Thyroid gland (tissue), 4 donors: ENCODE results near the gene ANO1. TPM values are rescaled to one million over a fixed set of nuclear protein-coding genes. Genes with fewer than 3 reads are reported as not detected.

ENCODE experiments used
- DNase-seq, 2 donors: peaks; one replicate each; pipeline ENCODE4 v3.0.0-alpha.2; 2019
- H3K27ac ChIP-seq, 3 donors: fragments of 200-600 bp; sonication (generic); 1 replicate in 2 of 3; 2 replicates in 1 of 3; pipeline ENCODE4 v1.5.1; 2016 to 2019; ENCODE audit warnings: mild to moderate bottlenecking in 1 of 3, moderate library complexity in 1 of 3
- H3K27me3 ChIP-seq: fragments of 200-600 bp; sonication (generic); one replicate; pipeline ENCODE4 v1.5.1; 2019
- H3K36me3 ChIP-seq, 2 donors: fragments of 200-600 bp; sonication (generic); one replicate each; pipeline ENCODE4 v1.5.1; 2016 to 2019
- H3K4me1 ChIP-seq, 2 donors: fragments of 200-600 bp; sonication (generic); one replicate each; pipeline ENCODE4 v1.5.1; 2017 to 2019
- H3K4me3 ChIP-seq, 3 donors: fragments of 200-600 bp; sonication (generic); replicated peaks in 1 of 3; 1 replicate in 2 of 3; 2 replicates in 1 of 3; pipeline ENCODE4 v1.5.1; 2016; ENCODE audit warnings: mild to moderate bottlenecking in 1 of 3
- H3K9me3 ChIP-seq: fragments of 200-600 bp; sonication (generic); one replicate; pipeline ENCODE4 v1.5.1; 2017
- POLR2A ChIP-seq, 2 donors: fragments of 450-650 bp; IDR thresholded peaks; one replicate each; pipeline ENCODE4 v1.6.1; 2017; ENCODE audit warnings: antibody characterized with exemption in 2 of 2, mild to moderate bottlenecking in 2 of 2, moderate library complexity in 1 of 2
- WGBS, 2 donors: methylation state at CpG; one replicate each; pipeline ENCODE4 v1.1.5; 2017; 5-methylcytosine and 5-hydroxymethylcytosine counted together
- intact Hi-C: fragments of 100-400 bp; cut with DNase I; formaldehyde crosslinking; loops from one replicate; pipeline ENCODE4 v1.15.1; 2023
- total RNA-seq, 4 donors: library from RNA; depleted of rRNA; stranded (reverse); fragments of >200 nt; gene quantifications; one replicate each; pipeline ENCODE4 v1.2.3, GENCODE V29; 2016
- TF ChIP-seq, protein P1 (sequence below), 6 experiments: fragments of 200-600 bp in 3 of 6; fragments of 450-650 bp in 3 of 6; sonication (generic) in 3 of 6; IDR thresholded peaks; one replicate each; pipeline ENCODE4 v1.5.1; 2016 to 2019; ENCODE audit warnings: antibody characterized with exemption in 6 of 6, mild to moderate bottlenecking in 2 of 6, inconsistent platforms in 1 of 6, moderate library complexity in 1 of 6

The ANO1 gene
- total RNA-seq, 4 donors from 2014 or later: 25.8 to 56.2 (median 35.3) TPM

DNA sequence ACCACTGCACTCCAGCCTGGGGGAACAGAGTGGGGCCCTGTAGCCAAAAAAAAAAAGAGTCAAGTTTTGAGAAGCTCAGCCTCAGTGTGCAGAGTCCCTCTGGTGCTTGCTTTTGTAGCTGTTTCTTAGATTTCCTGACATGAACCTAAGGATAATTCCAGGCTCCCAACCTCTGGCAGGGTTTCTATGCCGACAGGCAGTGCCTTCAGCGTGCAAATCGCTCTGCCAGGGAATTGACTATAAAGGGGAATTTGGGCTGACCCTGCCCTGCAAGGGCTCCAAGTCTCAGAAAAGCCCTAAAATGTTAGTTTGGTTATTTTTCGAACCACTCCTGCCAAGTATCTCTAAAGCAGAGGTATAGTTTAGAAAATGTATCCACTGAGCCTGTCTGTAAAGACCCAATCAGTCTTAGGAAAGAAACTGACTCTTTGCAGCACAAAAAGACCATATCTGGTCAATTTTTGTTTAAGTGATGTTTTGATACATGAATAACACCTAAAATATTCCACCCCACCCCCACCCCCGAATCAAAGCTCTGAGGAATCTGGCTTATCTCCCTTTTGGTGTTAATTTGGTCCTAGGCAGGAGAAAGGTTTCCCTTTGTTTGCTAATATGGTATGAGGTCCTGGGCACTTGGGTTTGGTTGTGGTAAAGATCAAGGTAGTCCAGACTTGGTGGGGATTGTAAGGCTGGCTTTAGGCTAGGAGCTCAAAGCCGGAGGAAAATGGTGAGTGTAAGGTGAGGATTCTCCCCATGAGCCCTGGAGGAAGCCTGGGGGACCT lies 49.7 kb downstream of the ANO1 start:
- H3K4me1 ChIP-seq: peaks cover 4 to 10% of the 10 kb centered on the region in 2 donors
- H3K9me3 ChIP-seq: no peaks in the 10 kb centered on the region
- H3K4me3 ChIP-seq: no peak overlapping the region
- no peak overlapping the region for H3K27ac ChIP-seq
- intact Hi-C loops: no loop called here
- no peaks in the 10 kb centered on the region for H3K36me3 ChIP-seq
- TF ChIP-seq, protein P1, sequence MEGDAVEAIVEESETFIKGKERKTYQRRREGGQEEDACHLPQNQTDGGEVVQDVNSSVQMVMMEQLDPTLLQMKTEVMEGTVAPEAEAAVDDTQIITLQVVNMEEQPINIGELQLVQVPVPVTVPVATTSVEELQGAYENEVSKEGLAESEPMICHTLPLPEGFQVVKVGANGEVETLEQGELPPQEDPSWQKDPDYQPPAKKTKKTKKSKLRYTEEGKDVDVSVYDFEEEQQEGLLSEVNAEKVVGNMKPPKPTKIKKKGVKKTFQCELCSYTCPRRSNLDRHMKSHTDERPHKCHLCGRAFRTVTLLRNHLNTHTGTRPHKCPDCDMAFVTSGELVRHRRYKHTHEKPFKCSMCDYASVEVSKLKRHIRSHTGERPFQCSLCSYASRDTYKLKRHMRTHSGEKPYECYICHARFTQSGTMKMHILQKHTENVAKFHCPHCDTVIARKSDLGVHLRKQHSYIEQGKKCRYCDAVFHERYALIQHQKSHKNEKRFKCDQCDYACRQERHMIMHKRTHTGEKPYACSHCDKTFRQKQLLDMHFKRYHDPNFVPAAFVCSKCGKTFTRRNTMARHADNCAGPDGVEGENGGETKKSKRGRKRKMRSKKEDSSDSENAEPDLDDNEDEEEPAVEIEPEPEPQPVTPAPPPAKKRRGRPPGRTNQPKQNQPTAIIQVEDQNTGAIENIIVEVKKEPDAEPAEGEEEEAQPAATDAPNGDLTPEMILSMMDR (IDR thresholded peaks at IDR 0.05): no peak
- TF ChIP-seq POLR2A (IDR thresholded peaks at IDR 0.05): no peak
- no peaks in the 10 kb centered on the region for H3K27me3 ChIP-seq
- WGBS, 2 donors: 78 to 86% methylated on average over 6 of the region's 6 CpGs
- DNase-seq: no peak

- no peaks in the 10 kb centered on the region for H3K9me3 ChIP-seq
- intact Hi-C loops: no loop called here
- H3K27me3 ChIP-seq: no peaks in the 10 kb centered on the region
- H3K4me3 ChIP-seq: no peak overlapping the region
- peaks cover 0 to 4% of the 10 kb centered on the region in 2 donors for H3K36me3 ChIP-seq
- TF ChIP-seq POLR2A (IDR thresholded peaks at IDR 0.05): no peak
- TF ChIP-seq, protein P1 (IDR thresholded peaks at IDR 0.05): no peak
- H3K4me1 ChIP-seq: peaks cover 4 to 10% of the 10 kb centered on the region in 2 donors
- no peak overlapping the region for H3K27ac ChIP-seq
- no peak for DNase-seq
- 80 to 91% methylated on average over 8 to 14 of the region's 14 CpGs for WGBS, 2 donors
Measured at GRCh38 chr11:70128435-70128906, 50.4 kb downstream of the ANO1 start.

GRCh38 chr11:70129051-70129592 lies 51.0 kb downstream of the ANO1 start:
- H3K4me1 ChIP-seq: peaks cover 4 to 8% of the 10 kb centered on the region in 2 donors
- WGBS, 2 donors: 77 to 79% methylated on average over 16 to 17 of the region's 17 CpGs
- intact Hi-C loops: no loop called here
- H3K9me3 ChIP-seq: no peaks in the 10 kb centered on the region
- no peak overlapping the region for H3K4me3 ChIP-seq
- H3K27me3 ChIP-seq: no peaks in the 10 kb centered on the region
- H3K36me3 ChIP-seq: peaks cover 0 to 4% of the 10 kb centered on the region in 2 donors
- DNase-seq: no peak
- no peak for TF ChIP-seq POLR2A (IDR thresholded peaks at IDR 0.05)
- TF ChIP-seq, protein P1 (IDR thresholded peaks at IDR 0.05): no peak
- no peak overlapping the region for H3K27ac ChIP-seq

DNA sequence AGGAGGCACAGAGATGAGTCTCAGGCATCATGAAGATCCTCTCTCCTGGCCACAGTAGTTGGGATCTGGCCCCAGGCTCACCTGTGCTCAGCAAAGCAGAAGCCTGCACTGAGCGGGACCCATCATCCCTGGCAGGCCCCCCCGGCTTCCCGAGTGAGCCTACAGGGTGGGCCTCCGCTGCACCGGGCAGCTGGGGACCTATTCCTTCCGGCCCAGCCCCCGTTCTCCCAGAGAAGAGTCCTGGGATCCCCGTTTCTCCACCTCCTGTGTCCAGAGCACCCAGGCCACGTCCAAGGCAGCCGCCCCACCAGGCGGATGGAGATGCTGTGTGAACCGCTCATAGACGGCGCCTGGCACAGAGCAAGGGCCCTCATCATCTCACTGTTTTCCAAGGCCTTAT lies 52.5 kb downstream of the ANO1 start:
- DNase-seq: no peak
- Histone ChIP-seq H3K27ac (no peak overlapping the region), H3K4me3 (no peak overlapping the region), H3K36me3 (peaks cover 0 to 4% of the 10 kb centered on the region in 2 donors), H3K4me1 (no peaks in the 10 kb centered on the region), H3K27me3 (no peaks in the 10 kb centered on the region), H3K9me3 (no peaks in the 10 kb centered on the region)
- intact Hi-C loops: no loop called here
- TF ChIP-seq POLR2A (IDR thresholded peaks at IDR 0.05): no peak
- TF ChIP-seq, protein P1 (IDR thresholded peaks at IDR 0.05): no peak
- WGBS, 2 donors: 93 to 100% methylated on average over 9 to 12 of the region's 14 CpGs

GRCh38 chr11:70131606-70132190 lies 53.6 kb downstream of the ANO1 start:
- TF ChIP-seq POLR2A (IDR thresholded peaks at IDR 0.05): no peak
- TF ChIP-seq, protein P1 (IDR thresholded peaks at IDR 0.05): no peak
- Histone ChIP-seq H3K27ac (no peak overlapping the region), H3K4me1 (no peaks in the 10 kb centered on the region), H3K4me3 (no peak overlapping the region), H3K9me3 (no peaks in the 10 kb centered on the region), H3K27me3 (no peaks in the 10 kb centered on the region), H3K36me3 (peaks cover 0 to 4% of the 10 kb centered on the region in 2 donors)
- WGBS, 2 donors: 89 to 94% methylated on average over 14 to 18 of the region's 19 CpGs
- no peak for DNase-seq
- intact Hi-C loops: no loop called here
